ENCODE measurements around the gene TLE2. TPM values are rescaled to one million over a fixed set of nuclear protein-coding genes. Genes with fewer than 3 reads are reported as not detected.

TLE2 gene
- polyA plus RNA-seq, 2 donors, result 10.1 to 16.0 TPM

DNA sequence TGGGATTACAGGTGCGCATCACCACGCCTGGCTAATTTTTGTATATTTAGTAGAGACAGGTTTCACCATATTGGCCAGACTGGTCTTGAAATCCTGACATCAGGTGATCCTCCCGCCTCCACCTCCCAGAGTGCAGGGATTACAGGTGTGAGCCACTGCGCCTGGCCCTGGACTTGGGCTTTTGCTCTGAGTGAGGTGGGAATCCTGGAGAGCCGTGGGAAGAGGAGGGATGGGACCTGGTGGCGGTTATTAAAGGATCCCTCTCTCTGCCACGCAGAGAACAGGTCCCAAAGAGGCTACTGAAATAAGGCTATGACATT, 34.9 kb upstream of the TLE2 start:
- Histone ChIP-seq H3K9me3 (ENCODE audit: control insufficient read depth in 2 of 2, insufficient read depth in 1 of 2, low read depth in 1 of 2, low read length in 1 of 2) (no peaks in the 10 kb centered on the region), H3K4me3 (ENCODE audit: low read depth in 1 of 2, low read length in 2 of 2) (no peak overlapping the region), H3K4me1 (ENCODE audit: control insufficient read depth in 2 of 2, insufficient read depth in 2 of 2, low read length in 1 of 2) (peaks cover 0 to 7% of the 10 kb centered on the region in 2 donors), H3K27me3 (ENCODE audit: control insufficient read depth in 1 of 2, insufficient read depth in 2 of 2, low read length in 2 of 2) (no peaks in the 10 kb centered on the region), H3K27ac (ENCODE audit: low read depth in 2 of 2, low read length in 1 of 2) (no peak overlapping the region), H3K36me3 (ENCODE audit: control insufficient read depth in 2 of 2, insufficient read depth in 2 of 2, low read length in 1 of 2) (peaks cover 3 to 6% of the 10 kb centered on the region in 2 donors)
- 95 to 96% methylated on average over 7 of the region's 7 CpGs for WGBS, 2 donors

DNA sequence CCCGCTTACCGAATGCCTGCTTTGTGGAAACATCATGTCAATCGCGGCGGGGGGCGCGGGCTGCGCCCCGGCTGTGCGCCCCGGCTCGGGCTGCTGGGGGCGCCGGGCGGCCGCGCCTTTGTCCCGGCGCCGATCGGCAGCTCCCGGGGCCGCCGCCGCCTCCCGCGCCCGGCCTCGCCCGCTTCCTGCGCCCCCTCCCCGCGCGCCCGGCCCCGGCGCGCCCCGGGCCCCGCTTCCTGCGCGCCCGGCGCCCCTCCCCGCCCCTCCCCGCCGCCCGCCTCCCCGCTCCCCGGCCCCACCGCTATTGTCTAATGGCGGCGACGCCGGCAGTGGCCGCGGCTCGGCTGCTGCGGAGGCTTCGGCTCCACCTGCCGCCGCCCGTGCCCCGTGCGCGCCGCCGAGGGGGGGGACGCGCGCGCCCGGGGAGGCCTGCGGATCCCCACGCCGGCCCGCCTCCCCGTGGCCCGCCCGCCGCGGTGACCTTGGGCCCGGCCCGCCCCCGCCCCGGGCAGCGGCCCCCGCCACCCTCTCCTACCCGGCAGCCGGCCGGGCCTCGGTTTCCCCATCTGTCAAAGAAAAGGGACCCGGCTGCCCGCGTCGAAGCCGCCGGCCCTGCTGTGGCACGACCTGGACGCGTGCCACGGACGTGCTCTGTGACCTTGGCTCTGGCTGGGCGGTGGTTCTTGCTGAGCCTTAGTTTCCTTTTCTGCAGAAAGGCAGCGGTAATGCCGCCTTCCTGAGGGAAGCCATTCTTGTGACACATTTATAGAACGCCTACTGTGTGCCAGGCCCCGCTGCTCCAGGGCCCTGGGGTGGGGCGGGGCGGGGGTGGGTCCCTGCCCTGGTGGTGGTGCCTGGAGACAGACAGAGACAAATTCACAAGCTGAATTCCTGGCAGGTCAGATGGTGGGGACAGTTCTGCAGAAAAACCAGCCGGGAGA, 33.4 kb upstream of the TLE2 start, which contains the start of gene TLE5:
TLE5 (minus strand) TSS at position 331 of the 941 bp plus-strand sequence; CDS start at position 36, 295 bp downstream.
- H3K27ac ChIP-seq (ENCODE audit: low read depth in 2 of 2, low read length in 1 of 2), result peak within 1 kb of the TSS; percentile 93 to 96
- no peaks in the 10 kb centered on the region for H3K9me3 ChIP-seq (ENCODE audit: control insufficient read depth in 2 of 2, insufficient read depth in 1 of 2, low read depth in 1 of 2, low read length in 1 of 2)
- peaks cover 5 to 14% of the 10 kb centered on the region in 2 donors for H3K36me3 ChIP-seq (ENCODE audit: control insufficient read depth in 2 of 2, insufficient read depth in 2 of 2, low read length in 1 of 2)
- 1 to 2% methylated on average over 36 to 111 of the region's 111 CpGs for WGBS, 2 donors
- H3K27me3 ChIP-seq (ENCODE audit: control insufficient read depth in 1 of 2, insufficient read depth in 2 of 2, low read length in 2 of 2), result no peaks in the 10 kb centered on the region
- H3K4me3 ChIP-seq (ENCODE audit: low read depth in 1 of 2, low read length in 2 of 2), result peak within 1 kb of the TSS; percentile 90 to 96
- peaks cover 2 to 12% of the 10 kb centered on the region in 2 donors for H3K4me1 ChIP-seq (ENCODE audit: control insufficient read depth in 2 of 2, insufficient read depth in 2 of 2, low read length in 1 of 2)

DNA sequence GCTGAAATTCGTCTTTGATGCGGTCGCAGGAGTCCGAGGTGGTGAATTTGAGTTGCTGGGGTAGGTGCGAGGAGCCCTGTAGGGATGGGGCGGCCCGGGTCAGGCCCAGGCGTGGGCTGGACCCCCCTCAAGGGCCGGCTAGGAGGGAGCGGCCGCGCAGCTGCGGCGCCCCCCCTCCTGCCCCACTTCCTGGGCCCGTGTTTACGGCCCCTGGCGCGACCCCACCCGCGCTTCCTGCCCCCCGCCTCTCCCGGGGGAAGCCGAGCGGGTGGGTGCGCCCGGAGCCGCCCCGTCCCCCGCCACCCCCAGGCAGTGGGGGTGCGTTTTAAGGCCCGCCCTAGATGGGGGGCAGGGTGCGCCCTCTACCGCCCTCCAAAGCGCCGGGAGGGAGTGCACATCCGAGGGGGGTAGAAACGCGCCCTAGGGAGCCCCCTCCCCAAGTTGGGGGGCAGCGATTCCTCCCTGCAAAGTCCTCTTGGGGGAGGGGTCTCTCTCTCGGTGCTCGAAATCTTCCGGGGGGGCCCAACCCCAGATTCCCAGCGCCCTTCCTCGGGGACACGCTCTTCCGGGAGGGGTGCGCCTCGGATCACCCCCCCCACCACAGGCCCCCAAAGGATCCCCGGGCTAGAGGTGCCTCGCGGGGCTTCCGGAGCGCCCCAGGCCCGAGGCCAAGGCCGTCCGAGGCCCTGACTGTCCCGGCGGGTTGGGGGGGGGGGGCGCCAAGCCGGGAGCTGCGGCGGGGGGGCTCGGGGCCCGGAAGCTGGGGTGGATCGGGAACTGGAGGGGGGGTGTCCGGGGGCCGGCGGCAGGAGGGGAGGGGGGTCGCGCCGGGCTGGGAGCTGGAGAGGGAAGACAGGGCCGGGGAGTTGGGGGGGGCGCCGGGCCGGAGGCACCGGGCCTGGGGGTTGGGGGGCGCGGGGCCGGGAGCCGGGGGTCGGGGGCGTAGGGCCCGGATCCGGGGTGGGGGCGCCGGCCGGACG, 32.4 kb upstream of the TLE2 start:
- no peaks in the 10 kb centered on the region for H3K9me3 ChIP-seq (ENCODE audit: control insufficient read depth in 2 of 2, insufficient read depth in 1 of 2, low read depth in 1 of 2, low read length in 1 of 2)
- peak overlapping the region; percentile 93 to 96 for H3K27ac ChIP-seq (ENCODE audit: low read depth in 2 of 2, low read length in 1 of 2)
- no peaks in the 10 kb centered on the region for H3K27me3 ChIP-seq (ENCODE audit: control insufficient read depth in 1 of 2, insufficient read depth in 2 of 2, low read length in 2 of 2)
- 1 to 2% methylated on average over 24 to 76 of the region's 88 CpGs for WGBS, 2 donors
- peak overlapping the region; percentile 90 to 96 for H3K4me3 ChIP-seq (ENCODE audit: low read depth in 1 of 2, low read length in 2 of 2)
- H3K4me1 ChIP-seq (ENCODE audit: control insufficient read depth in 2 of 2, insufficient read depth in 2 of 2, low read length in 1 of 2), result peaks cover 4 to 19% of the 10 kb centered on the region in 2 donors
- H3K36me3 ChIP-seq (ENCODE audit: control insufficient read depth in 2 of 2, insufficient read depth in 2 of 2, low read length in 1 of 2), result peaks cover 6 to 20% of the 10 kb centered on the region in 2 donors

DNA sequence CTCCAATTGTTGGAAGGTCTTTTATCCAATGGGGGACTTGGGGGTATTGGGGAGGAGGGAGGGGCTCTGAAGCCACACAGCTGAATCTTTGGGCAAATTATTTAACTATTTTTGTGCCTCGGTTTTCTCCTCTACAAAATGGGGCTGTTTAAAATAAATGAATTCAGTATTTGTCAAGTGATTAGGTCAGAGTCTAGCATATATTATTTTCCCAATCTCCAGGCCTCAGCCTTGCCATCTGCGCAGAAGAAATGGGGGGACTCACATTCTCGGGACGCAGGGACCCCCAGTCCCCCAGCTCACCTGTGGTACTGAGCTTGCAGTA, 31.7 kb upstream of the TLE2 start:
- Histone ChIP-seq H3K9me3 (ENCODE audit: control insufficient read depth in 2 of 2, insufficient read depth in 1 of 2, low read depth in 1 of 2, low read length in 1 of 2) (no peaks in the 10 kb centered on the region), H3K27me3 (ENCODE audit: control insufficient read depth in 1 of 2, insufficient read depth in 2 of 2, low read length in 2 of 2) (no peaks in the 10 kb centered on the region), H3K27ac (ENCODE audit: low read depth in 2 of 2, low read length in 1 of 2) (peak overlapping the region; percentile 93 to 96), H3K36me3 (ENCODE audit: control insufficient read depth in 2 of 2, insufficient read depth in 2 of 2, low read length in 1 of 2) (peaks cover 6 to 21% of the 10 kb centered on the region in 2 donors), H3K4me1 (ENCODE audit: control insufficient read depth in 2 of 2, insufficient read depth in 2 of 2, low read length in 1 of 2) (peaks cover 4 to 19% of the 10 kb centered on the region in 2 donors), H3K4me3 (ENCODE audit: low read depth in 1 of 2, low read length in 2 of 2) (peak overlapping the region; percentile 90 to 96)
- WGBS, 2 donors, result 17 to 21% methylated on average over 4 of the region's 4 CpGs

DNA sequence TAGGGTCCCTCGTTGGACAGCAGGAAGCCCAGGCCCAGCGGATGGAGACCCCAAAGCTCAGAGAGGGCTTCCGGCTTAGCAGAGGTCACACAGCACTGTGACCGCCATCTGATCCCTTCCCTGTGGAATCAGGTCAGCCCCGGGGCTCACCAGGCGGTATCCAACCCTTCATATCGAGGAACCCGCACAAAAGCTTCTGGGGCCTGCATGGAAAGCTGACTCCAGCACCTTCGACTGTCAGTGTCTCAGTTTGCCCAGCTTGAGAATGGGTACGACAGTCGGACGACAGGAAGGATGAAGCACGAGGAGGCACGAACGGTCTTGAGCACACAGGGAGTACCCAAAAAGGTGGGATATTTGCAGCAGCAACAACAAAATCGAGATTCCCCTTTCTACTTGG, 30.6 kb upstream of the TLE2 start:
- H3K9me3 ChIP-seq (ENCODE audit: control insufficient read depth in 2 of 2, insufficient read depth in 1 of 2, low read depth in 1 of 2, low read length in 1 of 2), result no peaks in the 10 kb centered on the region
- no peaks in the 10 kb centered on the region for H3K27me3 ChIP-seq (ENCODE audit: control insufficient read depth in 1 of 2, insufficient read depth in 2 of 2, low read length in 2 of 2)
- H3K27ac ChIP-seq (ENCODE audit: low read depth in 2 of 2, low read length in 1 of 2), result peak overlapping the region in 1 of 2 donors; percentile 25
- peaks cover 4 to 26% of the 10 kb centered on the region in 2 donors for H3K4me1 ChIP-seq (ENCODE audit: control insufficient read depth in 2 of 2, insufficient read depth in 2 of 2, low read length in 1 of 2)
- peaks cover 6 to 32% of the 10 kb centered on the region in 2 donors for H3K36me3 ChIP-seq (ENCODE audit: control insufficient read depth in 2 of 2, insufficient read depth in 2 of 2, low read length in 1 of 2)
- H3K4me3 ChIP-seq (ENCODE audit: low read depth in 1 of 2, low read length in 2 of 2), result no peak overlapping the region
- 84 to 86% methylated on average over 16 of the region's 16 CpGs for WGBS, 2 donors

DNA sequence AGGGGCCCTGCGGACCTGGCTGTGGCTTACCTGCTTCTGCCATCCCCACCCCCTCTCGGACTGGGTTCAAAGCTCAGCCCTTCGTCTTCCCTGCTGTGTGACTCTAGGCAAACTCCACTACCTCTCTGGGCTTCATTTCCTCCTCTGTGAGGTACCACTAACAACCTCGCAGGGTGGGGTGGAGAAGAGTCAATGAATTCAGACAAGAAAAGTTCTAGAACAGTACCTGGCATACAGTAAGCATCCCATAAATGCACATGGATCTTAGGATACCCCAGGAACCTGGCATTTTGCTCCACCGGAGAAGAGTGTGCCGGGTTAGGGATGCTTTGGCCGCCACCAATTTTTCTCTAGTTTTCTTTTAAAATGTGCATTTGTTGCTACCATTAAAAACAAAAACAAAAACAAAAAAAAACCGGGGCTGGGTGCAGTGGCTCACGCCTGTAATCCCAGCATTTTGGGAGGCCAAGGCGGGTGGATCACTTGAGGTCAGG, 29.8 kb upstream of the TLE2 start:
- H3K4me1 ChIP-seq (ENCODE audit: control insufficient read depth in 2 of 2, insufficient read depth in 2 of 2, low read length in 1 of 2), result peaks cover 4 to 31% of the 10 kb centered on the region in 2 donors
- 81 to 82% methylated on average over 10 of the region's 10 CpGs for WGBS, 2 donors
- peaks cover 6 to 37% of the 10 kb centered on the region in 2 donors for H3K36me3 ChIP-seq (ENCODE audit: control insufficient read depth in 2 of 2, insufficient read depth in 2 of 2, low read length in 1 of 2)
- no peaks in the 10 kb centered on the region for H3K9me3 ChIP-seq (ENCODE audit: control insufficient read depth in 2 of 2, insufficient read depth in 1 of 2, low read depth in 1 of 2, low read length in 1 of 2)
- no peaks in the 10 kb centered on the region for H3K27me3 ChIP-seq (ENCODE audit: control insufficient read depth in 1 of 2, insufficient read depth in 2 of 2, low read length in 2 of 2)
- peak overlapping the region in 1 of 2 donors; percentile 0 for H3K27ac ChIP-seq (ENCODE audit: low read depth in 2 of 2, low read length in 1 of 2)
- H3K4me3 ChIP-seq (ENCODE audit: low read depth in 1 of 2, low read length in 2 of 2), result no peak overlapping the region

DNA sequence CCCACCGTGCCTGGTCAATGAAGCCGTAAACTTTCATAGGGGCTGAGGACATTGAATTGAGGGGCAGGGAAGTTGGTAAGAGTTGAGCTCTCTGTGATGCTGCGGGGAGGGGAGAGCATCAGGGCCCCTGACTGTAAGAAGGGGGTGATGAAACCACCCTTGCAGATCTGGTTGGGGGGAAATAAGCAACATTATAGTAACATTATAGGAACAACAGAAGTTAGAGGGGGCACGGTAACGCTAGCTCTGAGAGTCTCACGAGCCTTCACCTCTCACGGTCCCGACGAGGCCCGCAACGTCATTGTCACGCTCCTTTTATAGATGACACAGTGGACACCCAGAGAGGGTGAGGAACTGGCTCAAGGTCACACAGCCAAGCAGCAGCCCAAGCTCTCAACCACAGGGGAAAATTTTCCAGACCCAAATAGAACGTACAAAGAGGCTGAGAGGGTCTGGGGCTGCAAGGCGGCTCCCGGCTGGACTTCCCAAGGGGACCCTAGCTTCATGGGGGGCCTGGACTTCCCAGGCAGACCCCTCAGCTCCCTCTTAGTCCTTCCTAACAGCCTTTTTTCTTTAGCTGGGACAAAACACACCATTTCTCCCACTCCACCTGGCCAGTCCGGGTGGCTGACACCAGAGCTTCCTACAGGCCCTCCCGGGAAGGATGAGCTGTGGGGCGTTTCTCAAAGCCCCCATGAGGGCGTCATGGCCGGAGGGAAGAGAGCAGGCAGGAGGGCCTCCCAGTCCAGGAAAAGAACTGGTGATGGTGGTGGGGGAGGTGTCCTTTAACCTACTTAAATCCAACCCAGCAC, 29.1 kb upstream of the TLE2 start:
- Histone ChIP-seq H3K27ac (ENCODE audit: low read depth in 2 of 2, low read length in 1 of 2) (peak overlapping the region; percentile 86 to 88), H3K4me1 (ENCODE audit: control insufficient read depth in 2 of 2, insufficient read depth in 2 of 2, low read length in 1 of 2) (peaks cover 4 to 31% of the 10 kb centered on the region in 2 donors), H3K9me3 (ENCODE audit: control insufficient read depth in 2 of 2, insufficient read depth in 1 of 2, low read depth in 1 of 2, low read length in 1 of 2) (no peaks in the 10 kb centered on the region), H3K4me3 (ENCODE audit: low read depth in 1 of 2, low read length in 2 of 2) (no peak overlapping the region), H3K36me3 (ENCODE audit: control insufficient read depth in 2 of 2, insufficient read depth in 2 of 2, low read length in 1 of 2) (peaks cover 6 to 44% of the 10 kb centered on the region in 2 donors), H3K27me3 (ENCODE audit: control insufficient read depth in 1 of 2, insufficient read depth in 2 of 2, low read length in 2 of 2) (no peaks in the 10 kb centered on the region)
- 59 to 64% methylated on average over 20 of the region's 20 CpGs for WGBS, 2 donors

DNA sequence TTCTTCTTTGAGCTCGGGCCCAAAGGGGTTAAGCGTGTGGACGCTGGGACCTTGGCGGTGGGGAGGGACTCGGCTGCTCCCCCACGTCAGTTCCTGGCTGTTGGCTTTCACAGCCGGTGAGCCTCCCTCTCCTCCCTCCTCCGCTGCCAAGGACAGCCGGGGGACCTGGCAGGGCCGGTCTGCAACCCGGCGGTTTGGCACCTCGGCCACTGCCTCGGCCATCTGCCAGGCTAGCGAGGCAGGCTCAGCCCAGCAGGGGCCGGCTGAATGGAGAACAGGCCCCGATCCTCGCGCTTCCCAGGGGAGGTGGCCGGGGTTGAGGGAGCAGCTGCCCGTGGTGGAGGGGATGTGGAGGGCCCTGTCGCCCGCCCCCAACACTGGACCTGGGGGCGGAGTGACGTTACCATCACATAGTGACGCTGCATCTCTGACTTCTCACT, 28.2 kb upstream of the TLE2 start:
- Histone ChIP-seq H3K9me3 (ENCODE audit: control insufficient read depth in 2 of 2, insufficient read depth in 1 of 2, low read depth in 1 of 2, low read length in 1 of 2) (no peaks in the 10 kb centered on the region), H3K27me3 (ENCODE audit: control insufficient read depth in 1 of 2, insufficient read depth in 2 of 2, low read length in 2 of 2) (no peaks in the 10 kb centered on the region), H3K4me1 (ENCODE audit: control insufficient read depth in 2 of 2, insufficient read depth in 2 of 2, low read length in 1 of 2) (peaks cover 4 to 28% of the 10 kb centered on the region in 2 donors), H3K36me3 (ENCODE audit: control insufficient read depth in 2 of 2, insufficient read depth in 2 of 2, low read length in 1 of 2) (peaks cover 6 to 46% of the 10 kb centered on the region in 2 donors), H3K27ac (ENCODE audit: low read depth in 2 of 2, low read length in 1 of 2) (peak overlapping the region; percentile 86 to 88), H3K4me3 (ENCODE audit: low read depth in 1 of 2, low read length in 2 of 2) (no peak overlapping the region)
- WGBS, 2 donors, result 25 to 33% methylated on average over 25 to 26 of the region's 26 CpGs

All from esophagus (tissue), 2 donors.